GM12878 (cell line): Measurements from ENCODE around the gene AFF2. TPM values are rescaled to one million over a fixed set of nuclear protein-coding genes. Genes with fewer than 3 reads are reported as not detected.

Experiments used
- ATAC-seq: fragments of 200-7000 bp; cut with Tn5 transposase; 3 replicates; pipeline ENCODE4 v1.9.1; 2020; ENCODE audit warnings: mild to moderate bottlenecking, moderate library complexity
- BruUV-seq: library from RNA; stranded (reverse); fragments of 400-500 nt; replicated peaks from 2 replicates; lab custom pipeline; 2021; lab: Mats Ljungman, UMichigan
- CTCF ChIA-PET: fragments of 300-600 bp; sonication (Branson Sonifier 250); formaldehyde crosslinking; extraction: SDS; loops from one replicate; lab custom pipeline; 2021; ENCODE audit warnings: inconsistent platforms; lab: Yijun Ruan, JAX
- POLR2A ChIA-PET: fragments of 350-600 bp; formaldehyde crosslinking; extraction: SDS; loops from one replicate; lab custom pipeline; 2021; ENCODE audit warnings: inconsistent platforms; lab: Charles Lee
- RAD21 ChIA-PET: fragments of 300-600 bp; sonication (Branson Sonifier 250); formaldehyde crosslinking; loops from one replicate; lab custom pipeline; 2023; ENCODE audit warnings: antibody characterized with exemption; ENCODE audit not compliant: unreplicated experiment; lab: Charles Lee
- SMC1A ChIA-PET: fragments of 300-600 bp; sonication (Branson Sonifier 250); formaldehyde crosslinking; loops from one replicate; lab custom pipeline; 2023; ENCODE audit not compliant: unreplicated experiment, uncharacterized antibody; lab: Charles Lee
- DNase-seq: peaks from one replicate; pipeline ENCODE4 v3.0.0-alpha.2; 2011; ENCODE audit warnings: low read depth, low spot score
- FAIRE-seq: peaks from 3 replicates; lab custom pipeline; 2011; peaks lifted over from hg19 to GRCh38; lab: Jason Lieb, UNC
- H2AFZ ChIP-seq: 2 replicates; pipeline ENCODE4 v1.6.0; 2011; ENCODE audit warnings: low read depth, low read length, control low read depth; ENCODE audit not compliant: control insufficient read depth
- H3K27ac ChIP-seq: 2 replicates; pipeline ENCODE4 v1.5.1; 2011; ENCODE audit warnings: control low read depth; ENCODE audit not compliant: control insufficient read depth, insufficient read depth
- H3K27me3 ChIP-seq, 2 experiments: replicated peaks in 1 of 2; 2 replicates each; pipeline versions ENCODE4 v1.6.0 to v1.6.1; 2011; ENCODE audit warnings: low read length in 1 of 2; ENCODE audit not compliant: control insufficient read depth in 2 of 2, insufficient read depth in 2 of 2
- H3K36me3 ChIP-seq, 2 experiments: 2 replicates each; pipeline ENCODE4 v1.5.1; 2011; ENCODE audit warnings: low read length in 1 of 2; ENCODE audit not compliant: control insufficient read depth in 2 of 2, insufficient read depth in 2 of 2
- H3K4me1 ChIP-seq: 2 replicates; pipeline ENCODE4 v1.6.1; 2011; ENCODE audit warnings: mild to moderate bottlenecking, low read length, moderate library complexity, mixed read lengths; ENCODE audit not compliant: control insufficient read depth, insufficient read depth
- H3K4me2 ChIP-seq: 2 replicates; pipeline ENCODE4 v1.6.0; 2011; ENCODE audit warnings: control low read depth; ENCODE audit not compliant: control insufficient read depth, insufficient read depth
- H3K4me3 ChIP-seq: fragments of 200-600 bp; sonication (generic); 2 replicates; pipeline ENCODE4 v1.5.1; 2016
- H3K79me2 ChIP-seq: 2 replicates; pipeline ENCODE4 v1.6.0; 2011; ENCODE audit warnings: low read length; ENCODE audit not compliant: control insufficient read depth, insufficient read depth
- H3K9ac ChIP-seq: 2 replicates; pipeline ENCODE4 v1.8.0; 2011; ENCODE audit warnings: low read length, control low read depth, mixed read lengths; ENCODE audit not compliant: control insufficient read depth, insufficient read depth
- H3K9me3 ChIP-seq: replicated peaks from 3 replicates; pipeline ENCODE4 v1.5.1; 2011; ENCODE audit warnings: mild to moderate bottlenecking, low read length; ENCODE audit not compliant: control insufficient read depth, insufficient read depth
- H4K20me1 ChIP-seq: 2 replicates; pipeline ENCODE4 v1.6.0; 2011; ENCODE audit not compliant: control insufficient read depth, insufficient read depth
- BACH1 ChIP-seq: fragments of 450-650 bp; IDR thresholded peaks from 2 replicates; pipeline ENCODE4 v1.6.1; 2017; ENCODE audit warnings: mild to moderate bottlenecking, borderline replicate concordance
- E4F1 ChIP-seq: fragments of 450-650 bp; IDR thresholded peaks from 2 replicates; pipeline ENCODE4 v1.6.1; 2018; ENCODE audit warnings: borderline replicate concordance, mild to moderate bottlenecking; ENCODE audit not compliant: partially characterized antibody
- GABPA ChIP-seq: IDR thresholded peaks from 2 replicates; pipeline ENCODE4 v1.6.1; 2014; ENCODE audit warnings: antibody characterized with exemption, low read depth, mild to moderate bottlenecking, inconsistent platforms
- GATAD2B ChIP-seq: fragments of 450-650 bp; conservative IDR thresholded peaks from 2 replicates; pipeline ENCODE4 v1.6.1; 2017; ENCODE audit warnings: low read depth, mild to moderate bottlenecking, moderate library complexity
- JUND ChIP-seq: IDR thresholded peaks from 2 replicates; pipeline ENCODE4 v1.6.1; 2012; ENCODE audit warnings: low read depth, mild to moderate bottlenecking, low read length, improper control_type of control experiment, moderate library complexity
- KDM1A ChIP-seq: fragments of 200-600 bp; sonication (generic); IDR thresholded peaks from 2 replicates; pipeline ENCODE4 v1.6.1; 2016; ENCODE audit warnings: borderline replicate concordance
- MTA2 ChIP-seq: fragments of 450-650 bp; IDR thresholded peaks from 2 replicates; pipeline ENCODE4 v1.6.1; 2016; ENCODE audit warnings: low read depth, mild to moderate bottlenecking, moderate library complexity
- MXI1 ChIP-seq: fragments of 150-350 bp; IDR thresholded peaks from 2 replicates; pipeline ENCODE4 v1.6.1; 2011; ENCODE audit warnings: low read depth, mild to moderate bottlenecking, inconsistent platforms, low read length, improper control_type of control experiment
- PML ChIP-seq: IDR thresholded peaks from 2 replicates; pipeline ENCODE4 v1.6.1; 2012; ENCODE audit warnings: low read length, inconsistent platforms
- POLR2A ChIP-seq: IDR thresholded peaks from 2 replicates; pipeline ENCODE4 v1.6.1; 2011; ENCODE audit warnings: low read depth, mild to moderate bottlenecking, low read length
- REST ChIP-seq: IDR thresholded peaks from 2 replicates; pipeline ENCODE4 v1.6.1; 2012; ENCODE audit warnings: mild to moderate bottlenecking, low read depth, low read length
- SMAD5 ChIP-seq: IDR thresholded peaks from 2 replicates; pipeline ENCODE4 v1.6.1; 2016; ENCODE audit warnings: antibody characterized with exemption, low read depth
- SMARCA5 ChIP-seq: fragments of 450-650 bp; IDR thresholded peaks from 2 replicates; pipeline ENCODE4 v1.6.1; 2017; ENCODE audit warnings: mild to moderate bottlenecking
- SP1 ChIP-seq: IDR thresholded peaks from one replicate; pipeline ENCODE4 v1.6.1; 2011; ENCODE audit warnings: low read depth, low read length
- SREBF1 ChIP-seq: IDR thresholded peaks from 2 replicates; pipeline ENCODE4 v1.6.1; 2012; ENCODE audit warnings: mild to moderate bottlenecking, low read length
- TCF7 ChIP-seq: IDR thresholded peaks from 2 replicates; pipeline ENCODE4 v1.6.1; 2014; ENCODE audit warnings: antibody characterized with exemption, borderline replicate concordance
- USF2 ChIP-seq: IDR thresholded peaks from 2 replicates; pipeline ENCODE4 v1.6.1; 2011; ENCODE audit warnings: low read depth, low read length, improper control_type of control experiment, borderline replicate concordance
- WGBS: methylation state at CpG from one replicate; pipeline ENCODE4 v1.1.6; 2016; ENCODE audit warnings: low lambda C conversion rate; ENCODE audit not compliant: insufficient replicate concordance, insufficient coverage; ENCODE audit errors: missing lambda C conversion rate; 5-methylcytosine and 5-hydroxymethylcytosine counted together
- in situ Hi-C: fragments of 300-500 bp; cut with MboI; formaldehyde crosslinking; loops from 9 replicates; pipeline ENCODE4 v1.14.3; 2018; ENCODE audit warnings: mixed read lengths
- intact Hi-C: fragments of 100-400 bp; cut with micrococcal nuclease; formaldehyde crosslinking; loops from one replicate; pipeline ENCODE4 v1.14.2; 2022; ENCODE audit not compliant: unreplicated experiment
- polyA plus RNA-seq, 11 experiments: library from polyadenylated mRNA; depleted of rRNA in 4 of 11; unstranded in 6 of 11; stranded (reverse) in 5 of 11; fragments of >200 nt; fragmentation: Nextera tagmentation in 4 of 11; fragmentation: Illumina TruSeq in 1 of 11; extraction: Ambion mirVana in 4 of 11; extraction: Trizol in 1 of 11; gene quantifications; 1 replicate in 1 of 11; 2 replicates in 10 of 11; pipeline versions ENCODE4 v1.2.1 to v1.2.3, GENCODE V29; 2011 to 2016; ENCODE audit warnings: inconsistent platforms in 2 of 11, missing spikeins in 2 of 11, low read depth in 1 of 11
- total RNA-seq, 4 experiments: library from RNA; depleted of rRNA in 3 of 4; stranded (reverse); fragments of >200 nt in 3 of 4; fragmentation: Illumina TruSeq in 1 of 4; extraction: Trizol in 1 of 4; gene quantifications; 2 replicates each; pipeline versions ENCODE4 v1.2.1 to v1.2.3, GENCODE V29; 2013 to 2021

The AFF2 gene
- total and polyA plus RNA-seq, 10 of the 15 experiments (the other 5 are each of a cell fraction or from before 2014, with no cell fraction given) = under 0.01 to 0.03 TPM; not detected in 8

- TF ChIP-seq GATAD2B = no peak
- TF ChIP-seq SMAD5 = no peak
- TF ChIP-seq MTA2 = no peak
- TF ChIP-seq TCF7 = no peak
- no peak for TF ChIP-seq SMARCA5
- TF ChIP-seq, all 136 proteins: peak for 0
Measured at GRCh38 chrX:148600131-148600530, 99.7 kb downstream of the AFF2 start (continued).

- Histone ChIP-seq H3K4me3 (no peak overlapping the region), H3K4me1 (no peaks in the 10 kb centered on the region), H2AFZ (no peak overlapping the region), H4K20me1 (no peaks in the 10 kb centered on the region), H3K9ac (no peak overlapping the region), H3K9me3 (no peaks in the 10 kb centered on the region), H3K79me2 (no peaks in the 10 kb centered on the region), H3K4me2 (no peak overlapping the region), H3K27me3 (no peaks in the 10 kb centered on the region; a peak in 1 of 4 replicates), H3K36me3 (no peaks in the 10 kb centered on the region), H3K27ac (no peak overlapping the region)
- in situ Hi-C loops = no loop called here
- ChIA-PET RAD21 (interaction anchor here (1.0 to 1.3 kb wide), 2 partner anchors 9 to 12 kb away, joined by 3 to 4 read pairs; no protein-coding TSS in a partner anchor), POLR2A (no interaction called here), CTCF (interaction anchor here (1.2 to 1.6 kb wide), 2 partner anchors 11 to 84 kb away, joined by 3 to 6 read pairs; no protein-coding TSS in a partner anchor), SMC1A (interaction anchor here (1.3 to 2.4 kb wide), 3 partner anchors 9 to 16 kb away, joined by 3 to 7 read pairs (median 4); no protein-coding TSS in a partner anchor)
- FAIRE-seq (no peak), DNase-seq (no peak), ATAC-seq (no peak)
- 61% methylated on average over 2 of the region's 2 CpGs for WGBS
- BruUV-seq = no TSS peak
- intact Hi-C loops = no loop called here
- TF ChIP-seq JUND (no peak), E4F1 (no peak), SP1 (no peak), KDM1A (no peak), USF2 (no peak), SREBF1 (no peak), MXI1 (no peak), PML (no peak), POLR2A (no peak), REST (no peak), GABPA (no peak), SMARCA5 (no peak), BACH1 (no peak)
Measured at GRCh38 chrX:148600581-148600980, 100.2 kb downstream of the AFF2 start.
